Measurements from ENCODE around the gene TMEM144.
"Not testable (repeated sequence)": the region's sequence is repeated elsewhere in the genome, so short reads cannot be mapped to it uniquely, and the experiment has no call there.

The TMEM144 gene

GRCh38 chr4:158192439-158193158 lies 17.7 kb upstream of the TMEM144 start:
- DNase-seq (ENCODE audit: low read depth) = no peak

- DNase-seq (ENCODE audit: low read depth) = no peak
These were observed 17.0 kb upstream of the TMEM144 start for GRCh38 chr4:158193171-158193749.

GRCh38 chr4:158195297-158195696 lies 15.0 kb upstream of the TMEM144 start:
- no peak for DNase-seq (ENCODE audit: low read depth)

- DNase-seq (ENCODE audit: low read depth) = no peak
These were observed 13.0 kb upstream of the TMEM144 start for GRCh38 chr4:158197194-158197776.

- no peak for DNase-seq (ENCODE audit: low read depth)
These were observed 10.1 kb upstream of the TMEM144 start for GRCh38 chr4:158200214-158200613.

GRCh38 chr4:158201322-158201721 lies 9.0 kb upstream of the TMEM144 start:
- DNase-seq (ENCODE audit: low read depth) = no peak

- no peak for DNase-seq (ENCODE audit: low read depth)
These were observed 8.4 kb upstream of the TMEM144 start for GRCh38 chr4:158201876-158202275.

- no peak for DNase-seq (ENCODE audit: low read depth)
These were observed 7.8 kb upstream of the TMEM144 start for GRCh38 chr4:158202481-158202880.

GRCh38 chr4:158203436-158203835 lies 6.8 kb upstream of the TMEM144 start:
- DNase-seq (ENCODE audit: low read depth) = no peak

- no peak for DNase-seq (ENCODE audit: low read depth)
These were observed 6.4 kb upstream of the TMEM144 start for GRCh38 chr4:158203929-158204328.

- DNase-seq (ENCODE audit: low read depth) = no peak
These were observed 1.2 kb upstream of the TMEM144 start for GRCh38 chr4:158208963-158209640.

- no peak for DNase-seq (ENCODE audit: low read depth)
These were observed 936 bp downstream of the TMEM144 start for GRCh38 chr4:158211222-158211621.

- DNase-seq (ENCODE audit: low read depth) = no peak
These were observed 3.2 kb downstream of the TMEM144 start for GRCh38 chr4:158213466-158213865.

GRCh38 chr4:158214856-158215255 lies 4.6 kb downstream of the TMEM144 start:
- DNase-seq (ENCODE audit: low read depth) = no peak

- no peak for DNase-seq (ENCODE audit: low read depth)
These were observed 7.5 kb downstream of the TMEM144 start for GRCh38 chr4:158217763-158218162.

GRCh38 chr4:158219623-158220022 lies 9.3 kb downstream of the TMEM144 start:
- DNase-seq (ENCODE audit: low read depth) = no peak

- DNase-seq (ENCODE audit: low read depth) = not testable (repeated sequence)
These were observed 14.0 kb downstream of the TMEM144 start for GRCh38 chr4:158224318-158224717.

GRCh38 chr4:158224999-158225398 lies 14.7 kb downstream of the TMEM144 start:
- DNase-seq (ENCODE audit: low read depth) = not testable (repeated sequence)

GRCh38 chr4:158227880-158228279 lies 17.6 kb downstream of the TMEM144 start:
- DNase-seq (ENCODE audit: low read depth) = not testable (repeated sequence)

- DNase-seq (ENCODE audit: low read depth) = not testable (repeated sequence)
These were observed 18.1 kb downstream of the TMEM144 start for GRCh38 chr4:158228399-158228798.

GRCh38 chr4:158229768-158230167 lies 19.5 kb downstream of the TMEM144 start:
- no peak for DNase-seq (ENCODE audit: low read depth)

GRCh38 chr4:158234671-158235070 lies 24.4 kb downstream of the TMEM144 start:
- no peak for DNase-seq (ENCODE audit: low read depth)

All from T follicular helper cell (primary cell).